Measurements from ENCODE around the gene MEGF8. TPM values are rescaled to one million over a fixed set of nuclear protein-coding genes. Genes with fewer than 3 reads are reported as not detected.
A peak's percentile ranks its signal among the peaks of the same experiment; 100 is the strongest.

Gene MEGF8
- total and polyA plus RNA-seq, 9 of the 15 experiments (the other 6 are each of a cell fraction or from before 2014, with no cell fraction given) = 0.28 to 13.1 (median 3.0) TPM

GRCh38 chr19:42295831-42296525 is 29.5 kb upstream of the MEGF8 start (continued):
- no peak for TF ChIP-seq ZHX1 (conservative IDR thresholded peaks at IDR 0.05; ENCODE audit: low read length)
- TF ChIP-seq, protein P1, sequence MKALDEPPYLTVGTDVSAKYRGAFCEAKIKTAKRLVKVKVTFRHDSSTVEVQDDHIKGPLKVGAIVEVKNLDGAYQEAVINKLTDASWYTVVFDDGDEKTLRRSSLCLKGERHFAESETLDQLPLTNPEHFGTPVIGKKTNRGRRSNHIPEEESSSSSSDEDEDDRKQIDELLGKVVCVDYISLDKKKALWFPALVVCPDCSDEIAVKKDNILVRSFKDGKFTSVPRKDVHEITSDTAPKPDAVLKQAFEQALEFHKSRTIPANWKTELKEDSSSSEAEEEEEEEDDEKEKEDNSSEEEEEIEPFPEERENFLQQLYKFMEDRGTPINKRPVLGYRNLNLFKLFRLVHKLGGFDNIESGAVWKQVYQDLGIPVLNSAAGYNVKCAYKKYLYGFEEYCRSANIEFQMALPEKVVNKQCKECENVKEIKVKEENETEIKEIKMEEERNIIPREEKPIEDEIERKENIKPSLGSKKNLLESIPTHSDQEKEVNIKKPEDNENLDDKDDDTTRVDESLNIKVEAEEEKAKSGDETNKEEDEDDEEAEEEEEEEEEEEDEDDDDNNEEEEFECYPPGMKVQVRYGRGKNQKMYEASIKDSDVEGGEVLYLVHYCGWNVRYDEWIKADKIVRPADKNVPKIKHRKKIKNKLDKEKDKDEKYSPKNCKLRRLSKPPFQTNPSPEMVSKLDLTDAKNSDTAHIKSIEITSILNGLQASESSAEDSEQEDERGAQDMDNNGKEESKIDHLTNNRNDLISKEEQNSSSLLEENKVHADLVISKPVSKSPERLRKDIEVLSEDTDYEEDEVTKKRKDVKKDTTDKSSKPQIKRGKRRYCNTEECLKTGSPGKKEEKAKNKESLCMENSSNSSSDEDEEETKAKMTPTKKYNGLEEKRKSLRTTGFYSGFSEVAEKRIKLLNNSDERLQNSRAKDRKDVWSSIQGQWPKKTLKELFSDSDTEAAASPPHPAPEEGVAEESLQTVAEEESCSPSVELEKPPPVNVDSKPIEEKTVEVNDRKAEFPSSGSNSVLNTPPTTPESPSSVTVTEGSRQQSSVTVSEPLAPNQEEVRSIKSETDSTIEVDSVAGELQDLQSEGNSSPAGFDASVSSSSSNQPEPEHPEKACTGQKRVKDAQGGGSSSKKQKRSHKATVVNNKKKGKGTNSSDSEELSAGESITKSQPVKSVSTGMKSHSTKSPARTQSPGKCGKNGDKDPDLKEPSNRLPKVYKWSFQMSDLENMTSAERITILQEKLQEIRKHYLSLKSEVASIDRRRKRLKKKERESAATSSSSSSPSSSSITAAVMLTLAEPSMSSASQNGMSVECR (CRISPR knock-in tag; IDR thresholded peaks at IDR 0.05) = no peak; the same call in 1 of the 2 replicates
- TF ChIP-seq PKNOX1 (IDR thresholded peaks at IDR 0.05) = no peak
- peak; percentile 54; the same call in 1 of the 2 replicates for TF ChIP-seq TARDBP (IDR thresholded peaks at IDR 0.05)
- TF ChIP-seq, protein P2, sequence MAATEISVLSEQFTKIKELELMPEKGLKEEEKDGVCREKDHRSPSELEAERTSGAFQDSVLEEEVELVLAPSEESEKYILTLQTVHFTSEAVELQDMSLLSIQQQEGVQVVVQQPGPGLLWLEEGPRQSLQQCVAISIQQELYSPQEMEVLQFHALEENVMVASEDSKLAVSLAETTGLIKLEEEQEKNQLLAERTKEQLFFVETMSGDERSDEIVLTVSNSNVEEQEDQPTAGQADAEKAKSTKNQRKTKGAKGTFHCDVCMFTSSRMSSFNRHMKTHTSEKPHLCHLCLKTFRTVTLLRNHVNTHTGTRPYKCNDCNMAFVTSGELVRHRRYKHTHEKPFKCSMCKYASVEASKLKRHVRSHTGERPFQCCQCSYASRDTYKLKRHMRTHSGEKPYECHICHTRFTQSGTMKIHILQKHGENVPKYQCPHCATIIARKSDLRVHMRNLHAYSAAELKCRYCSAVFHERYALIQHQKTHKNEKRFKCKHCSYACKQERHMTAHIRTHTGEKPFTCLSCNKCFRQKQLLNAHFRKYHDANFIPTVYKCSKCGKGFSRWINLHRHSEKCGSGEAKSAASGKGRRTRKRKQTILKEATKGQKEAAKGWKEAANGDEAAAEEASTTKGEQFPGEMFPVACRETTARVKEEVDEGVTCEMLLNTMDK (IDR thresholded peaks at IDR 0.05; ENCODE audit: borderline replicate concordance, insufficient read depth, low read depth, low read length, poor library complexity, severe bottlenecking) = peak; percentile 88
- no peak for TF ChIP-seq IRF1 (CRISPR knock-in tag; IDR thresholded peaks at IDR 0.05; ENCODE audit: borderline replicate concordance)
- TF ChIP-seq, protein P3, sequence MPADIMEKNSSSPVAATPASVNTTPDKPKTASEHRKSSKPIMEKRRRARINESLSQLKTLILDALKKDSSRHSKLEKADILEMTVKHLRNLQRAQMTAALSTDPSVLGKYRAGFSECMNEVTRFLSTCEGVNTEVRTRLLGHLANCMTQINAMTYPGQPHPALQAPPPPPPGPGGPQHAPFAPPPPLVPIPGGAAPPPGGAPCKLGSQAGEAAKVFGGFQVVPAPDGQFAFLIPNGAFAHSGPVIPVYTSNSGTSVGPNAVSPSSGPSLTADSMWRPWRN (IDR thresholded peaks at IDR 0.05; ENCODE audit: low read depth) = no peak
- TF ChIP-seq HDAC3 (IDR thresholded peaks at IDR 0.05; ENCODE audit: borderline replicate concordance, partially characterized antibody) = no peak
- TF ChIP-seq CBX3 (IDR thresholded peaks at IDR 0.05; ENCODE audit: borderline replicate concordance in 1 of 2, low read length in 2 of 2) = no peak
- TF ChIP-seq SMARCC2 (IDR thresholded peaks at IDR 0.05; ENCODE audit: low read depth) = no peak
- TF ChIP-seq MNT (conservative IDR thresholded peaks at IDR 0.05) = peak in 1 of 2 experiments; percentile 30; a peak in 1 of 4 replicates

Data from K562 (cell line).